H9 (cell line): ENCODE results near the gene ANKDD1A. TPM values are rescaled to one million over a fixed set of nuclear protein-coding genes. Genes with fewer than 3 reads are reported as not detected.

Source experiments
- DNase-seq: peaks from one replicate; pipeline ENCODE4 v3.0.0-alpha.2; 2017
- H2AFZ ChIP-seq: one replicate; pipeline ENCODE4 v1.6.1; 2013; ENCODE audit warnings: mild to moderate bottlenecking, low read length, control low read depth, moderate library complexity
- H2AK5ac ChIP-seq: 2 replicates; pipeline ENCODE4 v1.6.1; 2013; ENCODE audit warnings: low read length, control low read depth, mixed read lengths; ENCODE audit not compliant: insufficient read length
- H2BK120ac ChIP-seq: one replicate; pipeline ENCODE4 v1.6.1; 2013; ENCODE audit warnings: low read depth, mild to moderate bottlenecking, low read length, control low read depth, inconsistent platforms; ENCODE audit not compliant: poor library complexity, severe bottlenecking
- H2BK12ac ChIP-seq: 2 replicates; pipeline ENCODE4 v1.6.1; 2013; ENCODE audit warnings: low read length, control low read depth, mixed read lengths, low read depth; ENCODE audit not compliant: insufficient read length
- H2BK15ac ChIP-seq: 2 replicates; pipeline ENCODE4 v1.6.1; 2013; ENCODE audit warnings: low read depth, low read length, control low read depth
- H2BK20ac ChIP-seq: one replicate; pipeline ENCODE4 v1.6.1; 2013; ENCODE audit warnings: low read depth, mild to moderate bottlenecking, low read length, control low read depth, inconsistent platforms; ENCODE audit not compliant: poor library complexity, severe bottlenecking
- H2BK5ac ChIP-seq: 2 replicates; pipeline ENCODE4 v1.6.1; 2013; ENCODE audit warnings: low read length, control low read depth, mixed read lengths; ENCODE audit not compliant: insufficient read length
- H3K14ac ChIP-seq: 2 replicates; pipeline ENCODE4 v1.6.1; 2013; ENCODE audit warnings: low read length, control low read depth; ENCODE audit not compliant: insufficient read depth
- H3K18ac ChIP-seq: 2 replicates; pipeline ENCODE4 v1.6.1; 2013; ENCODE audit warnings: low read depth, mild to moderate bottlenecking, mixed read lengths, low read length, control low read depth; ENCODE audit not compliant: insufficient read length
- H3K23ac ChIP-seq: 2 replicates; pipeline ENCODE4 v1.6.1; 2013; ENCODE audit warnings: low read length, control low read depth, mixed read lengths, low read depth; ENCODE audit not compliant: insufficient read length
- H3K23me2 ChIP-seq: 2 replicates; pipeline ENCODE4 v1.6.1; 2013; ENCODE audit warnings: low read depth, mild to moderate bottlenecking, mixed read lengths, low read length, control low read depth; ENCODE audit not compliant: insufficient read length, poor library complexity, severe bottlenecking
- H3K27ac ChIP-seq: 2 replicates; pipeline ENCODE4 v1.5.1; 2013; ENCODE audit warnings: low read length, control low read depth, mixed read lengths, low read depth; ENCODE audit not compliant: insufficient read length
- H3K27me3 ChIP-seq: 2 replicates; pipeline ENCODE4 v1.6.1; 2013; ENCODE audit warnings: low read length, control low read depth, inconsistent platforms; ENCODE audit not compliant: insufficient read depth
- H3K4ac ChIP-seq: 2 replicates; pipeline ENCODE4 v1.6.1; 2013; ENCODE audit warnings: low read depth, mild to moderate bottlenecking, control low read depth, inconsistent platforms, low read length, moderate library complexity
- H3K4me1 ChIP-seq: 2 replicates; pipeline ENCODE4 v1.6.1; 2013; ENCODE audit warnings: low read length, control low read depth, inconsistent platforms; ENCODE audit not compliant: insufficient read depth
- H3K4me2 ChIP-seq: 2 replicates; pipeline ENCODE4 v1.6.1; 2013; ENCODE audit warnings: low read length, control low read depth, mixed read lengths; ENCODE audit not compliant: insufficient read length, insufficient read depth
- H3K56ac ChIP-seq: 2 replicates; pipeline ENCODE4 v1.6.1; 2013; ENCODE audit warnings: low read depth, mild to moderate bottlenecking, mixed read lengths, low read length, control low read depth; ENCODE audit not compliant: insufficient read length
- H3K79me1 ChIP-seq: 2 replicates; pipeline ENCODE4 v1.6.1; 2013; ENCODE audit warnings: low read depth, mild to moderate bottlenecking, moderate library complexity, low read length, control low read depth, inconsistent platforms; ENCODE audit not compliant: insufficient read depth, poor library complexity, severe bottlenecking
- H3K79me2 ChIP-seq: 2 replicates; pipeline ENCODE4 v1.6.1; 2013; ENCODE audit warnings: low read length, control low read depth, inconsistent platforms; ENCODE audit not compliant: insufficient read depth
- H3K9ac ChIP-seq: 2 replicates; pipeline ENCODE4 v1.6.1; 2013; ENCODE audit warnings: low read length, control low read depth, mixed read lengths; ENCODE audit not compliant: insufficient read length; ENCODE audit errors: extremely low read depth
- H3K9me3 ChIP-seq: one replicate; pipeline ENCODE4 v1.6.1; 2013; ENCODE audit warnings: low read depth, low read length, inconsistent platforms; ENCODE audit not compliant: control insufficient read depth
- H3T11ph ChIP-seq: one replicate; pipeline ENCODE4 v1.6.1; 2013; ENCODE audit warnings: mild to moderate bottlenecking, low read length, control low read depth, inconsistent platforms
- H4K20me1 ChIP-seq: one replicate; pipeline ENCODE4 v1.6.1; 2013; ENCODE audit not compliant: control insufficient read depth, insufficient read length, insufficient read depth
- H4K5ac ChIP-seq: 2 replicates; pipeline ENCODE4 v1.6.1; 2013; ENCODE audit warnings: low read depth, mild to moderate bottlenecking, mixed read lengths, low read length, control low read depth; ENCODE audit not compliant: insufficient read length
- H4K8ac ChIP-seq: replicated peaks from 2 replicates; pipeline ENCODE4 v1.6.1; 2013; ENCODE audit warnings: low read length, control low read depth, mixed read lengths, low read depth; ENCODE audit not compliant: insufficient read length
- H4K91ac ChIP-seq: 2 replicates; pipeline ENCODE4 v1.6.1; 2013; ENCODE audit warnings: low read depth, mild to moderate bottlenecking, moderate library complexity, mixed read lengths, low read length, control low read depth; ENCODE audit not compliant: insufficient read length
- H3K27ac Mint-ChIP-seq, 3 experiments: 2 replicates in 2 of 3; 3 replicates in 1 of 3; pipeline ENCODE4 v1.8.0; 2020 to 2021; ENCODE audit warnings: mixed read lengths in 3 of 3, mild to moderate bottlenecking in 1 of 3, moderate library complexity in 1 of 3
- H3K27me3 Mint-ChIP-seq: 2 replicates; pipeline ENCODE4 v1.8.0; 2021; ENCODE audit warnings: low read depth, mild to moderate bottlenecking, moderate library complexity, mixed read lengths
- H3K36me3 Mint-ChIP-seq, 3 experiments: 2 replicates in 2 of 3; 3 replicates in 1 of 3; pipeline ENCODE4 v1.8.0; 2020 to 2021; ENCODE audit warnings: low read depth in 3 of 3, mixed read lengths in 3 of 3; ENCODE audit not compliant: insufficient read depth in 1 of 3
- H3K4me1 Mint-ChIP-seq, 2 experiments: 2 replicates each; pipeline ENCODE4 v1.8.0; 2020; ENCODE audit warnings: mixed read lengths in 2 of 2
- H3K4me3 Mint-ChIP-seq, 2 experiments: 2 replicates in 1 of 2; 3 replicates in 1 of 2; pipeline ENCODE4 v1.8.0; 2020 to 2021; ENCODE audit warnings: mild to moderate bottlenecking in 2 of 2, mixed read lengths in 2 of 2, moderate library complexity in 1 of 2
- H3K9me3 Mint-ChIP-seq, 2 experiments: 2 replicates in 1 of 2; 3 replicates in 1 of 2; pipeline ENCODE4 v1.8.0; 2020; ENCODE audit warnings: mild to moderate bottlenecking in 2 of 2, mixed read lengths in 2 of 2, moderate library complexity in 1 of 2
- CTCF ChIP-seq: fragments of 200-600 bp; sonication (generic); conservative IDR thresholded peaks from 3 replicates; pipeline ENCODE4 v1.8.0; 2021; ENCODE audit warnings: antibody characterized with exemption, mild to moderate bottlenecking
- WGBS: extraction: QIAGEN DNeasy Blood & Tissue Kit; methylation state at CpG from one replicate; pipeline ENCODE4 v1.1.7; 2013; ENCODE audit warnings: missing lambda C conversion rate, low lambda C conversion rate, mixed read lengths; ENCODE audit not compliant: insufficient read length; ENCODE audit errors: extremely low coverage; 5-methylcytosine and 5-hydroxymethylcytosine counted together
- total RNA-seq: library from RNA; stranded (reverse); gene quantifications from 2 replicates; pipeline ENCODE4 v1.2.1, GENCODE V29; 2021

The ANKDD1A gene
- total RNA-seq, 1 experiment from 2014 or later, result 3.7 TPM

DNA sequence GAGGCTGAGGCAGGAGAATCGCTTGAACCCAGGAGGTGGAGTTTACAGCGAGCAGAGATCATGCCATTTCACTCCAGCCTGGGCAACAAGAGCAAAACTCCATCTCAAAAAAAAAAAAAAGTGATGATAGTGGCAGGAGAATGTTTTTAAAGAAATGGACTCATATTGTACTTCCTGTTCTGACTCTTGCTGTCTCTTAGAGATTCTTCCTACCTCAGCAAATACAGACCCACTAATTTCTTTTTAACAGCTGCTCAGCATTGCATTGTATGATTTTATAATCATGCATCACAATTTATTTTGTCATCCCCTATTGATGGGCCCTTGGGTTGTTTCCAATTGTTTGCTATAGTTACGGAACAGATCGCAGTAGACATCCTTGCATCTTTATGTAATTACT lies 8.8 kb upstream of the ANKDD1A start:
- no peak overlapping the region; a peak in 1 of 5 replicates for H3K4me3 Mint-ChIP-seq
- no peak overlapping the region for H3K14ac ChIP-seq
- H3K18ac ChIP-seq, result no peak overlapping the region
- no peaks in the 10 kb centered on the region for H3K4me1 ChIP-seq
- H4K91ac ChIP-seq, result no peak overlapping the region
- no peak overlapping the region for H3K9ac ChIP-seq
- H2AK5ac ChIP-seq, result no peak overlapping the region
- TF ChIP-seq CTCF, result no peak
- no CpG with 5 or more reads among the region's 4 CpGs for WGBS
- no peaks in the 10 kb centered on the region; the same call in 1 of the 2 replicates for H3K27me3 ChIP-seq
- H2BK15ac ChIP-seq, result no peak overlapping the region
- H3K4me1 Mint-ChIP-seq, result peaks cover 18 to 23% of the 10 kb centered on the region in 2 experiments
- peaks cover 33 to 35% of the 10 kb centered on the region in 2 experiments for H3K9me3 Mint-ChIP-seq
- H3K4me2 ChIP-seq, result no peak overlapping the region
- peaks cover 15 to 30% (median 20%) of the 10 kb centered on the region in 3 experiments for H3K36me3 Mint-ChIP-seq
- no peak overlapping the region for H3K56ac ChIP-seq
- H3K79me1 ChIP-seq, result no peaks in the 10 kb centered on the region
- no peaks in the 10 kb centered on the region for H3K79me2 ChIP-seq
- H2BK120ac ChIP-seq, result no peak overlapping the region
- no peak overlapping the region for H3K27ac ChIP-seq
- H4K20me1 ChIP-seq, result no peaks in the 10 kb centered on the region
- H3K23me2 ChIP-seq, result peaks cover 3% of the 10 kb centered on the region
- H2BK20ac ChIP-seq, result no peak overlapping the region
- no peak overlapping the region for H4K8ac ChIP-seq
- no peak overlapping the region for H3K4ac ChIP-seq
- peaks cover 13% of the 10 kb centered on the region for H3K9me3 ChIP-seq
- no peak overlapping the region for H4K5ac ChIP-seq
- no peak overlapping the region for H2BK5ac ChIP-seq
- H2AFZ ChIP-seq, result no peak overlapping the region
- H3K27me3 Mint-ChIP-seq, result peaks cover 12% of the 10 kb centered on the region
- H3T11ph ChIP-seq, result no peak overlapping the region
- no peak overlapping the region for H3K27ac Mint-ChIP-seq
- no peak for DNase-seq
- no peak overlapping the region for H2BK12ac ChIP-seq
- H3K23ac ChIP-seq, result no peak overlapping the region
